NB4 (cell line): ENCODE results near the gene MRPL58.

Source experiments
- CTCF ChIP-seq: IDR thresholded peaks from one replicate; pipeline ENCODE4 v1.5.1; 2012; ENCODE audit warnings: low read depth, low read length
- MAX ChIP-seq: IDR thresholded peaks from 2 replicates; pipeline ENCODE4 v1.6.1; 2011; ENCODE audit warnings: low read depth, low read length
- POLR2A ChIP-seq: IDR thresholded peaks from 2 replicates; pipeline ENCODE4 v1.6.1; 2011; ENCODE audit warnings: mild to moderate bottlenecking; ENCODE audit not compliant: insufficient read length; ENCODE audit errors: extremely low read depth

- TF ChIP-seq POLR2A (no peak), CTCF (no peak), MAX (no peak)
These were observed 7.2 kb upstream of the MRPL58 start for GRCh38 chr17:75005291-75005690.
